SKM-1 (cell line): ENCODE data around the gene NXPH3.

Source experiments
- DNase-seq: peaks from one replicate; lab custom pipeline; 2025; ENCODE audit not compliant: unreplicated experiment; lab: John Stamatoyannopoulos, UW

Gene NXPH3

GRCh38 chr17:49624896-49625295, 49.2 kb downstream of the NXPH3 start:
- no peak for DNase-seq

GRCh38 chr17:49629447-49629846, 53.8 kb downstream of the NXPH3 start:
- no peak for DNase-seq

- no peak for DNase-seq
These were observed 54.6 kb downstream of the NXPH3 start for GRCh38 chr17:49630113-49630900.

- no peak for DNase-seq
These were observed 55.8 kb downstream of the NXPH3 start for GRCh38 chr17:49631496-49631895.
